Measurements from ENCODE around the gene AGT.

DNA sequence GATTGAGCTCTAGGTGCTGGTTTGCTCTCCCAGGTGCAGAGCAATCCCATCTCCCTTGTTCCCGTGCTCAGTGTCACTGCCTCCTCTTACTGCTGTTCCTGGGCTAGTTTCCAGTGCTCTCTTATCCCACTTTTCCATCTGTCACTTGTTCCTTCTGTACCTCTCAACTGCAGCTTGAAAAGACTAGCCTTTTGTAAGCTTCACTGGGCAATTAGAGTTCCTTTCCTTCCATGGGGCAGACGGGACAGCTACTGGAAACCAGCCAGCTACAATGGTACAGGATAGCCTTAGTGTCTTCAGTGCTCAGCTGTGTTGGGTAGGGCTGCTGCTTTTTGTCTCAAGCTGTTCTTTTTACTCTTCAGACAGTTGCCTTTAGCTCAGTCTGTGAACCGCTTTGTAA is 31.6 kb downstream of the AGT start:
- TF ChIP-seq, protein P1, sequence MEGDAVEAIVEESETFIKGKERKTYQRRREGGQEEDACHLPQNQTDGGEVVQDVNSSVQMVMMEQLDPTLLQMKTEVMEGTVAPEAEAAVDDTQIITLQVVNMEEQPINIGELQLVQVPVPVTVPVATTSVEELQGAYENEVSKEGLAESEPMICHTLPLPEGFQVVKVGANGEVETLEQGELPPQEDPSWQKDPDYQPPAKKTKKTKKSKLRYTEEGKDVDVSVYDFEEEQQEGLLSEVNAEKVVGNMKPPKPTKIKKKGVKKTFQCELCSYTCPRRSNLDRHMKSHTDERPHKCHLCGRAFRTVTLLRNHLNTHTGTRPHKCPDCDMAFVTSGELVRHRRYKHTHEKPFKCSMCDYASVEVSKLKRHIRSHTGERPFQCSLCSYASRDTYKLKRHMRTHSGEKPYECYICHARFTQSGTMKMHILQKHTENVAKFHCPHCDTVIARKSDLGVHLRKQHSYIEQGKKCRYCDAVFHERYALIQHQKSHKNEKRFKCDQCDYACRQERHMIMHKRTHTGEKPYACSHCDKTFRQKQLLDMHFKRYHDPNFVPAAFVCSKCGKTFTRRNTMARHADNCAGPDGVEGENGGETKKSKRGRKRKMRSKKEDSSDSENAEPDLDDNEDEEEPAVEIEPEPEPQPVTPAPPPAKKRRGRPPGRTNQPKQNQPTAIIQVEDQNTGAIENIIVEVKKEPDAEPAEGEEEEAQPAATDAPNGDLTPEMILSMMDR (IDR thresholded peaks at IDR 0.05; ENCODE audit: low read length), result no peak
- TF ChIP-seq EZH2 (optimal IDR thresholded peaks at IDR 0.05; ENCODE audit: low read depth, low read length), result no peak
